Suprapubic skin (tissue), 4 donors: Measurements from ENCODE around the gene ESRRB. TPM values are rescaled to one million over a fixed set of nuclear protein-coding genes. Genes with fewer than 3 reads are reported as not detected.

Experiments used
- DNase-seq, 2 donors: peaks; one replicate each; pipeline ENCODE4 v3.0.0-alpha.2; 2019; ENCODE audit warnings: low spot score in 2 of 2
- H3K27ac ChIP-seq: fragments of 200-600 bp; sonication (generic); one replicate; pipeline ENCODE4 v1.5.1; 2019
- H3K27me3 ChIP-seq: fragments of 200-600 bp; sonication (generic); one replicate; pipeline ENCODE4 v1.5.1; 2019
- H3K36me3 ChIP-seq: fragments of 200-600 bp; sonication (generic); one replicate; pipeline ENCODE4 v1.5.1; 2019
- H3K4me1 ChIP-seq: fragments of 200-600 bp; sonication (generic); one replicate; pipeline ENCODE4 v1.5.1; 2019
- H3K4me3 ChIP-seq: fragments of 200-600 bp; sonication (generic); one replicate; pipeline ENCODE4 v1.5.1; 2019; ENCODE audit warnings: mild to moderate bottlenecking
- H3K9me3 ChIP-seq: fragments of 200-600 bp; sonication (generic); one replicate; pipeline ENCODE4 v1.5.1; 2019
- EP300 ChIP-seq: sonication (generic); formaldehyde crosslinking; IDR thresholded peaks from one replicate; pipeline ENCODE4 v1.6.1; 2017; ENCODE audit warnings: antibody characterized with exemption
- POLR2A ChIP-seq, 2 donors: fragments of 450-650 bp; IDR thresholded peaks; one replicate each; pipeline ENCODE4 v1.6.1; 2017; ENCODE audit warnings: antibody characterized with exemption in 2 of 2, mild to moderate bottlenecking in 2 of 2, moderate library complexity in 2 of 2
- POLR2AphosphoS5 ChIP-seq, 3 donors: sonication (generic); formaldehyde crosslinking; IDR thresholded peaks; one replicate each; pipeline ENCODE4 v1.6.1; 2017; ENCODE audit warnings: antibody characterized with exemption in 3 of 3
- WGBS: methylation state at CpG from one replicate; pipeline ENCODE4 v1.1.5; 2018; 5-methylcytosine and 5-hydroxymethylcytosine counted together
- total RNA-seq, 4 donors: library from RNA; depleted of rRNA; stranded (reverse); fragments of >200 nt; gene quantifications; one replicate each; pipeline ENCODE4 v1.1.0, GENCODE V29; 2016
- TF ChIP-seq, protein P1 (sequence below), 2 donors: fragments of 200-600 bp in 1 of 2; fragments of 450-650 bp in 1 of 2; sonication (generic) in 1 of 2; IDR thresholded peaks; one replicate each; pipeline ENCODE4 v1.5.1; 2016 to 2019; ENCODE audit warnings: antibody characterized with exemption in 2 of 2, mild to moderate bottlenecking in 1 of 2, moderate library complexity in 1 of 2

Gene ESRRB
- total RNA-seq, 4 donors from 2014 or later: 0.38 TPM; not detected in 3

DNA sequence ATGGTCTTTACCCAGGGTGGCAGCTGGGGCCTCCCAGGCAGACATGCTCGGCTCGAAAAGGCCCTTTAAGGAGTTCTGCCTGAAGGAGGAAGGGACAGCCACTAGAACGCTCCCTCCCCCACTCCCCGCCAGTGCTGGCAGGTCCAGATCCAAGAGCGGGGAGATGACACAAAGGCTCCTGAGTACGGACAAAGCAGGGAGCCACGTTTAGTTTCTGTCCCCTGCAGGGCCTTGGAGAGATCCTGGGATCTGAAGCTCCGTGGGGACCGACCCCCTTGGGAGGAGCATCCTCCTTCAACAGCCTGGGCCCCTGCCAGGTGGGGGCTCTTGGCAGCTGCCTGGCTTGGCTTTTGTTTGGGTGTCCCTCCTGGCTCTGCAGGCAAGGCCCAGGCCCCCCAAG, 89.7 kb downstream of the ESRRB start:
- H3K27me3 ChIP-seq: no peaks in the 10 kb centered on the region
- no peak overlapping the region for H3K4me3 ChIP-seq
- no peaks in the 10 kb centered on the region for H3K4me1 ChIP-seq
- no peaks in the 10 kb centered on the region for H3K36me3 ChIP-seq
- H3K27ac ChIP-seq: no peak overlapping the region
- TF ChIP-seq EP300 (no peak), POLR2A (IDR thresholded peaks at IDR 0.05) (no peak)
- TF ChIP-seq, protein P1, sequence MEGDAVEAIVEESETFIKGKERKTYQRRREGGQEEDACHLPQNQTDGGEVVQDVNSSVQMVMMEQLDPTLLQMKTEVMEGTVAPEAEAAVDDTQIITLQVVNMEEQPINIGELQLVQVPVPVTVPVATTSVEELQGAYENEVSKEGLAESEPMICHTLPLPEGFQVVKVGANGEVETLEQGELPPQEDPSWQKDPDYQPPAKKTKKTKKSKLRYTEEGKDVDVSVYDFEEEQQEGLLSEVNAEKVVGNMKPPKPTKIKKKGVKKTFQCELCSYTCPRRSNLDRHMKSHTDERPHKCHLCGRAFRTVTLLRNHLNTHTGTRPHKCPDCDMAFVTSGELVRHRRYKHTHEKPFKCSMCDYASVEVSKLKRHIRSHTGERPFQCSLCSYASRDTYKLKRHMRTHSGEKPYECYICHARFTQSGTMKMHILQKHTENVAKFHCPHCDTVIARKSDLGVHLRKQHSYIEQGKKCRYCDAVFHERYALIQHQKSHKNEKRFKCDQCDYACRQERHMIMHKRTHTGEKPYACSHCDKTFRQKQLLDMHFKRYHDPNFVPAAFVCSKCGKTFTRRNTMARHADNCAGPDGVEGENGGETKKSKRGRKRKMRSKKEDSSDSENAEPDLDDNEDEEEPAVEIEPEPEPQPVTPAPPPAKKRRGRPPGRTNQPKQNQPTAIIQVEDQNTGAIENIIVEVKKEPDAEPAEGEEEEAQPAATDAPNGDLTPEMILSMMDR (IDR thresholded peaks at IDR 0.05): no peak
- 53% methylated on average over 3 of the region's 9 CpGs for WGBS
- H3K9me3 ChIP-seq: no peaks in the 10 kb centered on the region
- no peak for DNase-seq

DNA sequence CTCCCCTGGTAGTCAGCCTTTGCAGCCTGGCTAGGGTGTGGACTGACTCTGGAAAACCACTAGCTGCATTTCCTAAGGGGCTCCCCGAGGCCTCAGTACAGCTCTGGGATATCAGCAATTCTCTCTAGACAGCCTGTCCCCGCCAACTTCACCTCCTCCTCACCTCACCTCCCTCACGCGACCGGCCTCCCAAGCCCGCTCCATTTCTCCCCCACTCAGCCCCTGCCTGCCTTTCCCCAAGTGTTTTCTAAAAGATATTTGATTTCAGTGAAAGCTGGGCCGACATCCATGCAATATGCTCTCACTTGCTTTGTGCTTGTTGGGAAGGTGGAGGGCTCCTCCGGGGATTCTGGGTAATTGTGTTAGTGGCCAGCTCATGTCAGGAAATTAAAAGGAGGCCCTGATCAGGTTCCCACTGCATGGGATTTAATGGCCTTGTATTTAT, 91.8 kb downstream of the ESRRB start:
- Histone ChIP-seq H3K27me3 (no peaks in the 10 kb centered on the region), H3K27ac (no peak overlapping the region), H3K9me3 (no peaks in the 10 kb centered on the region), H3K4me3 (no peak overlapping the region), H3K36me3 (no peaks in the 10 kb centered on the region), H3K4me1 (no peaks in the 10 kb centered on the region)
- WGBS: 75% methylated on average over 8 of the region's 8 CpGs
- DNase-seq: no peak
- TF ChIP-seq EP300 (no peak), POLR2A (IDR thresholded peaks at IDR 0.05) (no peak)

DNA sequence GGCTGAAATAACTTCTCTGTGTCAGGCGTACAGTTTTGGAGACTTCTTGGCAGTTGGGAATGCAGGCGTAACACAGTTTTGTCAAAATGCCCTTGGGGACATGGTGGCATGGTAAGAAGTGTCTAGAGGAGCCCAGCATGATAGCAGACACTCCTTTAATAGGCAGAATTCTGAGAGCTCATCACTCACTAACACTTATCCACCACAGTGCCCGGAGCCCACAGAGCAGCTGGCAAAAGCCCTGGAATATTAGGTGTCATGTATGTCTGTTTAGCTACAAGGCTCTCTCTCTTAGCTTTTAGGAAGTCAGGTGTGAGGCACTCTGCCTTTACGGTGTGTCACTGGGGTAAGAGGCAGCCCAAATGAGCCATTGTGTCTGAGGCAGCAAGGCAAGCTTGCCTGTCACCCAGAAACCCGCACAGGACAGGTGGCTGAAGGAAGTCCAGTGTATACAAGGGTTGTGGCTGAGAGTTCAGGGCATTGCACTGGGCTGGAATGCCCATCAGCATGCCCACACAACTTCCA, 96.3 kb downstream of the ESRRB start:
- Histone ChIP-seq H3K27me3 (no peaks in the 10 kb centered on the region), H3K9me3 (no peaks in the 10 kb centered on the region), H3K4me1 (peaks cover 5% of the 10 kb centered on the region), H3K4me3 (no peak overlapping the region), H3K36me3 (no peaks in the 10 kb centered on the region), H3K27ac (no peak overlapping the region)
- TF ChIP-seq EP300: no peak
- no peak for TF ChIP-seq POLR2A (IDR thresholded peaks at IDR 0.05)
- no peak for TF ChIP-seq POLR2AphosphoS5 (IDR thresholded peaks at IDR 0.05)
- TF ChIP-seq, protein P1 (IDR thresholded peaks at IDR 0.05): no peak
- 92% methylated on average over 5 of the region's 5 CpGs for WGBS
- DNase-seq: no peak

DNA sequence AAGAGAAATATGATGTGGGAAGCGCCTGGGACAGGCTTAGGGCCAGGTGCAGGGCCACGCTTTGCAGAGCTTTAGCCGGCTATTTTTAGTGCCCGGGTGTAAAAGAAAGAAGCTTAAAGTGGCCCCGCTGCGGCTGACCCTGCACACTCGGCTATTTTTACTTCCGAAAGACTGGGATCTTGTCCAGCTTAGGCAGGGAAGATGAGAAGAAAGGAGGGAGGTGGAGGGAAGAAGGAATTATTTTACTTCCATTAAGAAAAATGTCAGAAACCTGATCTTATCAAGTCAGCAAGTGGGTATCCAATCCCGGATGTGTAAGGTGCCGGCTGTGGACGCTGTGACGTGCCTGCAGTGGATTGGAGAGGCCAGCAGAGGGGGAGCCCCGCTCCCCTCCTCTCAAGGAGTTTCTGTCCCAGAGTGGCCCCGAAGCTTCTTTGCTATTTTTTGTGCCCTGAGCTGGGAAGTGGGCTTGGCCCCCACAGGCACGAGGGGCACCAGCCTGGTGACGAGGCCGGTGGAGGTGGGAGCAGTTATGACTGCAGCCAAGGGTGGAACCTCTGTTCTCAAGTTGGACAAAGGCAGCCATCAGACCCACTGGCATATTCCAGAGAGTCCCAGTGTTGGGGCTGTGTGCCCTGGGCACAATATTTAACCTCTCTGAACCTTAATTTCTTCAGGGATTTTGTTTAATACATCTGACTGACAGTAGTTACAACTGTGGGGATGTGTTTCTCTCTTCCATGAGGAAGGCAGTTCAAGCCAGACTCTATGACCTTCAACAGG, 97.7 kb downstream of the ESRRB start:
- Histone ChIP-seq H3K36me3 (no peaks in the 10 kb centered on the region), H3K27me3 (no peaks in the 10 kb centered on the region), H3K4me3 (peak overlapping the region; percentile 26), H3K4me1 (peaks cover 5% of the 10 kb centered on the region), H3K9me3 (no peaks in the 10 kb centered on the region), H3K27ac (no peak overlapping the region)
- 33% methylated on average over 17 of the region's 17 CpGs for WGBS
- TF ChIP-seq EP300: no peak
- TF ChIP-seq, protein P1 (IDR thresholded peaks at IDR 0.05): no peak
- no peak for TF ChIP-seq POLR2AphosphoS5 (IDR thresholded peaks at IDR 0.05)
- no peak for TF ChIP-seq POLR2A (IDR thresholded peaks at IDR 0.05)
- DNase-seq: no peak

DNA sequence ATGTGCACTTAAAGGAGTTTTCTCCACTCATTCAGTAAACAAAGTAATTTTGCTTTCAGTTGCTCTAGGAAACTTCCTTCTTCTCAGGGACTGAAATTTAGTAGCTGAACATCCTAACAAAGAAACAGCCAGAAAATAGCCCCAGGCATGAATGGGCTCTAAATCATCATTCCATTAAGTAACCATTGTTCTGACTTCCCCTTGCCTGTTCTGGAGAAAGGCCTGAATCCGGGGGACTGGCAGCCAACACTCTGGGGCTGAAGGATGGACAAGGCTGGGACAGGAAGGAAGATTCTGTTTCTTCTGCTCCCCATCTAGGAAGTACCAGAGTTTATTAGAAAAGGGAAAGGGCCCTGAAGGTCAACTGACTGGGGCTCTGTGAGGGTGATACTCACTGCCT, 104.5 kb downstream of the ESRRB start:
- Histone ChIP-seq H3K9me3 (no peaks in the 10 kb centered on the region), H3K36me3 (no peaks in the 10 kb centered on the region), H3K4me1 (no peaks in the 10 kb centered on the region), H3K4me3 (no peak overlapping the region), H3K27ac (no peak overlapping the region), H3K27me3 (no peaks in the 10 kb centered on the region)
- 31% methylated on average over 1 of the region's 1 CpG for WGBS
- TF ChIP-seq, protein P1 (IDR thresholded peaks at IDR 0.05): no peak
- no peak for TF ChIP-seq POLR2A (IDR thresholded peaks at IDR 0.05)
- no peak for TF ChIP-seq POLR2AphosphoS5 (IDR thresholded peaks at IDR 0.05)
- no peak for TF ChIP-seq EP300
- no peak for DNase-seq
